Panc1 (cell line): Measurements from ENCODE around the gene PTBP2.

Experiments used
- CTCF ChIP-seq: fragments of 450-650 bp; IDR thresholded peaks from 2 replicates; pipeline ENCODE4 v1.5.1; 2017; ENCODE audit warnings: mild to moderate bottlenecking
- POLR2AphosphoS5 ChIP-seq: IDR thresholded peaks from 2 replicates; pipeline ENCODE4 v1.6.1; 2012; ENCODE audit warnings: mild to moderate bottlenecking, low read depth, low read length, moderate library complexity
- REST ChIP-seq, 2 experiments: IDR thresholded peaks; 2 replicates each; pipeline ENCODE4 v1.6.1; 2011 to 2012; ENCODE audit warnings: low read depth in 2 of 2, control low read depth in 1 of 2, low read length in 1 of 2, mild to moderate bottlenecking in 1 of 2, moderate library complexity in 1 of 2; ENCODE audit not compliant: insufficient read depth in 1 of 2
- SIN3A ChIP-seq: IDR thresholded peaks from 2 replicates; pipeline ENCODE4 v1.6.1; 2012; ENCODE audit warnings: low read depth, mild to moderate bottlenecking, low read length, moderate library complexity, borderline replicate concordance; ENCODE audit not compliant: insufficient read depth
- TCF7L2 ChIP-seq: IDR thresholded peaks from 2 replicates; pipeline ENCODE4 v1.6.1; 2011; ENCODE audit warnings: mild to moderate bottlenecking, low read depth, low read length, inconsistent platforms

GRCh38 chr1:96715482-96715881 is 6.1 kb upstream of the PTBP2 start:
- no peak for TF ChIP-seq CTCF
- TF ChIP-seq REST (IDR thresholded peaks at IDR 0.05; ENCODE audit: insufficient read depth in 1 of 2, low read depth in 2 of 2, low read length in 1 of 2), result no peak
- no peak for TF ChIP-seq SIN3A
- TF ChIP-seq POLR2AphosphoS5, result no peak
- no peak for TF ChIP-seq TCF7L2
